ENCODE data around the gene CTNNA2. TPM values are rescaled to one million over a fixed set of nuclear protein-coding genes. Genes with fewer than 3 reads are reported as not detected.
A peak's percentile ranks its signal among the peaks of the same experiment; 100 is the strongest.

CTNNA2 gene
- total RNA-seq, 1 experiment from 2014 or later: 5.5 TPM

DNA sequence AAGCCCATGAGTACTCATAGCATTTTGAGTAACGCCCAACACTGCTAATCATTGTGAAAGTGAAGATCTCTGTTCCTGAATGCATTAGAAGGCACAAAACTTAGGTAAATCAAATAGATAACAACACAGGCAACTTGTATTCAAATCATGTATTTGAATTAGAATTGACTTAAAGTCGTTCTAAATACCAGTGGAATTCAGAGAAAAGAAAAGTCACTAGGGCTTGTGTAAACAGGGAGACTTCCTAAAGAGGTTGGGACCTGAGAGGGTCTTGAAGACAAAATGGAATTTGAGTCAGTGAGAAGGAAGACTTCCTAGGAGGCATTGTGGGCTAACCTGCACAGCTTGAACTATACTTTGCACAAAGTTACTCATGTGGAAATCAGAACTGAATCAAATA lies 127.2 kb downstream of the CTNNA2 start:
- H3T11ph ChIP-seq (ENCODE audit: low read length): no peak overlapping the region
- no peak overlapping the region for H3K14ac ChIP-seq (ENCODE audit: insufficient read depth, low read length)
- H3K79me2 ChIP-seq (ENCODE audit: insufficient read depth, low read length): no peaks in the 10 kb centered on the region
- Mint-ChIP-seq H3K9me3 (peaks cover 0 to 3% of the 10 kb centered on the region in 2 experiments; a peak in 1 of 5 replicates), H3K27ac (peak overlapping the region in 2 of 3 experiments; percentile 6 to 97; a peak in 5 of 7 replicates), H3K4me1 (peaks cover 27 to 28% of the 10 kb centered on the region in 2 experiments), H3K4me3 (peak overlapping the region; percentile 4 to 51; a peak in 3 of 5 replicates), H3K27me3 (ENCODE audit: low read depth) (no peaks in the 10 kb centered on the region), H3K36me3 (ENCODE audit: insufficient read depth in 1 of 3, low read depth in 3 of 3) (peaks cover 0 to under 1% (median 0%) of the 10 kb centered on the region in 3 experiments; a peak in 1 of 7 replicates)
- H3K18ac ChIP-seq (ENCODE audit: insufficient read length, low read depth, low read length): no peak overlapping the region
- no peaks in the 10 kb centered on the region for H3K79me1 ChIP-seq (ENCODE audit: insufficient read depth, low read depth, low read length, poor library complexity, severe bottlenecking)
- H3K27ac ChIP-seq (ENCODE audit: insufficient read length, low read depth, low read length): peak overlapping the region; percentile 3
- H2BK120ac ChIP-seq (ENCODE audit: low read depth, low read length, poor library complexity, severe bottlenecking): no peak overlapping the region
- H2BK15ac ChIP-seq (ENCODE audit: low read depth, low read length): no peak overlapping the region
- H4K8ac ChIP-seq (replicated peaks; ENCODE audit: insufficient read length, low read depth, low read length): no peak overlapping the region
- no peak overlapping the region for H3K56ac ChIP-seq (ENCODE audit: insufficient read length, low read depth, low read length)
- no peaks in the 10 kb centered on the region for H3K23me2 ChIP-seq (ENCODE audit: insufficient read length, low read depth, low read length, poor library complexity, severe bottlenecking)
- no peak overlapping the region for H2BK5ac ChIP-seq (ENCODE audit: insufficient read length, low read length)
- peak overlapping the region; percentile 35 for H3K4me2 ChIP-seq (ENCODE audit: insufficient read depth, insufficient read length, low read length)
- H2AFZ ChIP-seq (ENCODE audit: low read length): no peak overlapping the region
- no peak overlapping the region for H4K5ac ChIP-seq (ENCODE audit: insufficient read length, low read depth, low read length)
- H2BK20ac ChIP-seq (ENCODE audit: low read depth, low read length, poor library complexity, severe bottlenecking): no peak overlapping the region
- no peaks in the 10 kb centered on the region for H3K27me3 ChIP-seq (ENCODE audit: insufficient read depth, low read length)
- no peak overlapping the region for H2AK5ac ChIP-seq (ENCODE audit: insufficient read length, low read length)
- H3K4ac ChIP-seq (ENCODE audit: low read depth, low read length): no peak overlapping the region
- peaks cover 2% of the 10 kb centered on the region; the same call in 1 of the 2 replicates for H3K4me1 ChIP-seq (ENCODE audit: insufficient read depth, low read length)
- no peaks in the 10 kb centered on the region for H3K9me3 ChIP-seq (ENCODE audit: control insufficient read depth, low read depth, low read length)
- no peaks in the 10 kb centered on the region for H4K20me1 ChIP-seq (ENCODE audit: control insufficient read depth, insufficient read depth, insufficient read length)
- H3K23ac ChIP-seq (ENCODE audit: insufficient read length, low read depth, low read length): no peak overlapping the region
- H2BK12ac ChIP-seq (ENCODE audit: insufficient read length, low read depth, low read length): no peak overlapping the region
- TF ChIP-seq CTCF (conservative IDR thresholded peaks at IDR 0.05): no peak
- H3K9ac ChIP-seq (ENCODE audit: extremely low read depth, insufficient read length, low read length): no peak overlapping the region
- no CpG with 5 or more reads among the region's 2 CpGs for WGBS (ENCODE audit: extremely low coverage, insufficient read length, low lambda C conversion rate)
- no peak for DNase-seq
- H4K91ac ChIP-seq (ENCODE audit: insufficient read length, low read depth, low read length): no peak overlapping the region

Data from H9 (cell line).